CD4-positive, alpha-beta T cell treated with Interleukin-17A for 1 hour (primary cell): ENCODE measurements around the gene CLEC18C.
"Not testable (repeated sequence)": the region's sequence is repeated elsewhere in the genome, so short reads cannot be mapped to it uniquely, and the experiment has no call there.

Experiments used
- DNase-seq: peaks from one replicate; pipeline ENCODE4 v3.0.0-alpha.2; 2020

Gene CLEC18C

GRCh38 chr16:70159355-70160348 is 13.9 kb upstream of the CLEC18C start:
- DNase-seq, result no peak

- DNase-seq, result no peak
Measured at GRCh38 chr16:70160388-70160787, 13.2 kb upstream of the CLEC18C start.

- DNase-seq, result no peak
Measured at GRCh38 chr16:70160821-70161220, 12.8 kb upstream of the CLEC18C start.

GRCh38 chr16:70161350-70161749 is 12.2 kb upstream of the CLEC18C start:
- no peak for DNase-seq

- no peak for DNase-seq
Measured at GRCh38 chr16:70162041-70162451, 11.5 kb upstream of the CLEC18C start.

GRCh38 chr16:70163596-70163995 is 10.0 kb upstream of the CLEC18C start:
- DNase-seq, result no peak

GRCh38 chr16:70166688-70167087 is 6.9 kb upstream of the CLEC18C start:
- DNase-seq, result not testable (repeated sequence)

- DNase-seq, result not testable (repeated sequence)
Measured at GRCh38 chr16:70173916-70174315, 329 bp downstream of the CLEC18C start.

- DNase-seq, result not testable (repeated sequence)
Measured at GRCh38 chr16:70174387-70174932, 873 bp downstream of the CLEC18C start.

- not testable (repeated sequence) for DNase-seq
Measured at GRCh38 chr16:70187858-70188607, 14.4 kb downstream of the CLEC18C start.

GRCh38 chr16:70188608-70188915 is 15.0 kb downstream of the CLEC18C start:
- DNase-seq, result not testable (repeated sequence)

GRCh38 chr16:70190574-70190973 is 17.0 kb downstream of the CLEC18C start:
- DNase-seq, result not testable (repeated sequence)

GRCh38 chr16:70196683-70197300 is 23.2 kb downstream of the CLEC18C start:
- not testable (repeated sequence) for DNase-seq

GRCh38 chr16:70197611-70198010 is 24.0 kb downstream of the CLEC18C start:
- not testable (repeated sequence) for DNase-seq

- not testable (repeated sequence) for DNase-seq
Measured at GRCh38 chr16:70198230-70198629, 24.6 kb downstream of the CLEC18C start.

GRCh38 chr16:70198666-70199065 is 25.1 kb downstream of the CLEC18C start:
- not testable (repeated sequence) for DNase-seq

- not testable (repeated sequence) for DNase-seq
Measured at GRCh38 chr16:70199170-70199569, 25.6 kb downstream of the CLEC18C start.

- not testable (repeated sequence) for DNase-seq
Measured at GRCh38 chr16:70200063-70200462, 26.5 kb downstream of the CLEC18C start.

- DNase-seq, result not testable (repeated sequence)
Measured at GRCh38 chr16:70203508-70203907, 29.9 kb downstream of the CLEC18C start.

- DNase-seq, result not testable (repeated sequence)
Measured at GRCh38 chr16:70204010-70204409, 30.4 kb downstream of the CLEC18C start.

GRCh38 chr16:70204668-70205405 is 31.2 kb downstream of the CLEC18C start:
- not testable (repeated sequence) for DNase-seq

GRCh38 chr16:70206382-70206781 is 32.8 kb downstream of the CLEC18C start:
- not testable (repeated sequence) for DNase-seq
